ENCODE measurements around the gene KATNB1.

KATNB1 gene

GRCh38 chr16:57725976-57726375 lies 9.6 kb upstream of the KATNB1 start:
- no peaks in the 10 kb centered on the region for H4K20me1 ChIP-seq (ENCODE audit: insufficient read depth, low read length)
- TF ChIP-seq CTCF (IDR thresholded peaks at IDR 0.05; ENCODE audit: borderline replicate concordance, extremely low read depth, low read length, poor library complexity, severe bottlenecking): no peak
- TF ChIP-seq EZH2 (IDR thresholded peaks at IDR 0.05; ENCODE audit: borderline replicate concordance, low read depth, low read length, severe bottlenecking): no peak
- DNase-seq (no peak), ATAC-seq (ENCODE audit: insufficient read depth, low read depth) (no peak)
- no peak overlapping the region for H3K4me2 ChIP-seq (ENCODE audit: insufficient read depth, low read length)
- no peak overlapping the region for H3K27ac ChIP-seq (ENCODE audit: low read length)
- H3K4me1 ChIP-seq (ENCODE audit: insufficient read depth, low read length): no peaks in the 10 kb centered on the region
- no peak overlapping the region for H3K9ac ChIP-seq (ENCODE audit: low read depth, low read length)
- H3K79me2 ChIP-seq (ENCODE audit: insufficient read depth, low read length): no peaks in the 10 kb centered on the region
- H3K36me3 ChIP-seq (ENCODE audit: insufficient read depth, low read length): no peaks in the 10 kb centered on the region
- H2AFZ ChIP-seq (ENCODE audit: low read depth, low read length): no peak overlapping the region
- H3K27me3 ChIP-seq (ENCODE audit: insufficient read depth, low read length, poor library complexity): no peaks in the 10 kb centered on the region
- H3K9me3 ChIP-seq (ENCODE audit: insufficient read depth, low read length, severe bottlenecking): no peaks in the 10 kb centered on the region
- no peak overlapping the region for H3K4me3 ChIP-seq (ENCODE audit: low read depth in 1 of 2, low read length in 2 of 2)

GRCh38 chr16:57726433-57726947 lies 9.1 kb upstream of the KATNB1 start:
- Histone ChIP-seq H3K27me3 (ENCODE audit: insufficient read depth, low read length, poor library complexity) (no peaks in the 10 kb centered on the region), H3K27ac (ENCODE audit: low read length) (no peak overlapping the region), H3K79me2 (ENCODE audit: insufficient read depth, low read length) (no peaks in the 10 kb centered on the region), H4K20me1 (ENCODE audit: insufficient read depth, low read length) (no peaks in the 10 kb centered on the region), H2AFZ (ENCODE audit: low read depth, low read length) (no peak overlapping the region), H3K4me3 (ENCODE audit: low read depth in 1 of 2, low read length in 2 of 2) (no peak overlapping the region), H3K36me3 (ENCODE audit: insufficient read depth, low read length) (no peaks in the 10 kb centered on the region), H3K9ac (ENCODE audit: low read depth, low read length) (no peak overlapping the region), H3K4me2 (ENCODE audit: insufficient read depth, low read length) (no peak overlapping the region), H3K4me1 (ENCODE audit: insufficient read depth, low read length) (no peaks in the 10 kb centered on the region), H3K9me3 (ENCODE audit: insufficient read depth, low read length, severe bottlenecking) (no peaks in the 10 kb centered on the region)
- ATAC-seq (ENCODE audit: insufficient read depth, low read depth): no peak
- TF ChIP-seq CTCF (IDR thresholded peaks at IDR 0.05; ENCODE audit: borderline replicate concordance, extremely low read depth, low read length, poor library complexity, severe bottlenecking) (no peak), EZH2 (IDR thresholded peaks at IDR 0.05; ENCODE audit: borderline replicate concordance, low read depth, low read length, severe bottlenecking) (no peak)
- no peak for DNase-seq

GRCh38 chr16:57727610-57728009 lies 8.0 kb upstream of the KATNB1 start:
- TF ChIP-seq EZH2 (IDR thresholded peaks at IDR 0.05; ENCODE audit: borderline replicate concordance, low read depth, low read length, severe bottlenecking): no peak
- TF ChIP-seq CTCF (IDR thresholded peaks at IDR 0.05; ENCODE audit: borderline replicate concordance, extremely low read depth, low read length, poor library complexity, severe bottlenecking): peak; percentile 11
- no peak overlapping the region for H3K27ac ChIP-seq (ENCODE audit: low read length)
- H3K4me3 ChIP-seq (ENCODE audit: low read depth in 1 of 2, low read length in 2 of 2): no peak overlapping the region
- DNase-seq (no peak), ATAC-seq (ENCODE audit: insufficient read depth, low read depth) (no peak)
- H4K20me1 ChIP-seq (ENCODE audit: insufficient read depth, low read length): no peaks in the 10 kb centered on the region
- no peaks in the 10 kb centered on the region for H3K79me2 ChIP-seq (ENCODE audit: insufficient read depth, low read length)
- no peaks in the 10 kb centered on the region for H3K27me3 ChIP-seq (ENCODE audit: insufficient read depth, low read length, poor library complexity)
- no peaks in the 10 kb centered on the region for H3K9me3 ChIP-seq (ENCODE audit: insufficient read depth, low read length, severe bottlenecking)
- H3K4me2 ChIP-seq (ENCODE audit: insufficient read depth, low read length): no peak overlapping the region
- no peak overlapping the region for H2AFZ ChIP-seq (ENCODE audit: low read depth, low read length)
- H3K36me3 ChIP-seq (ENCODE audit: insufficient read depth, low read length): no peaks in the 10 kb centered on the region
- H3K4me1 ChIP-seq (ENCODE audit: insufficient read depth, low read length): no peaks in the 10 kb centered on the region
- no peak overlapping the region for H3K9ac ChIP-seq (ENCODE audit: low read depth, low read length)

All from DND-41 (cell line).